Activated naive CD4-positive, alpha-beta T cell treated with anti-CD3 and anti-CD28 coated beads, Interleukin-2, amount 50 U/mL, for 16 hours (primary cell): ENCODE data around the gene TMEM184C.

Experiments
- DNase-seq: peaks from one replicate; pipeline ENCODE4 v3.0.0-alpha.2; 2020

The TMEM184C gene

GRCh38 chr4:147605499-147605898 lies 11.7 kb upstream of the TMEM184C start:
- DNase-seq: no peak

- DNase-seq: no peak
These were observed 9.7 kb upstream of the TMEM184C start for GRCh38 chr4:147607471-147607870.

- no peak for DNase-seq
These were observed 6.5 kb upstream of the TMEM184C start for GRCh38 chr4:147610686-147611085.

GRCh38 chr4:147616849-147617172 lies 386 bp upstream of the TMEM184C start:
- DNase-seq: no peak

- no peak for DNase-seq
These were observed 869 bp downstream of the TMEM184C start for GRCh38 chr4:147617841-147618691.

- no peak for DNase-seq
These were observed 3.1 kb downstream of the TMEM184C start for GRCh38 chr4:147620315-147620714.

- DNase-seq: no peak
These were observed 8.5 kb downstream of the TMEM184C start for GRCh38 chr4:147625733-147626132.

- DNase-seq: no peak
These were observed 9.7 kb downstream of the TMEM184C start for GRCh38 chr4:147626903-147627302.

GRCh38 chr4:147628415-147628814 lies 11.2 kb downstream of the TMEM184C start:
- no peak for DNase-seq

- DNase-seq: no peak
These were observed 12.9 kb downstream of the TMEM184C start for GRCh38 chr4:147629783-147630730.

- no peak for DNase-seq
These were observed 15.9 kb downstream of the TMEM184C start for GRCh38 chr4:147633113-147633512.

- no peak for DNase-seq
These were observed 16.4 kb downstream of the TMEM184C start for GRCh38 chr4:147633643-147634042.

- DNase-seq: no peak
These were observed 18.2 kb downstream of the TMEM184C start for GRCh38 chr4:147635348-147635747.

GRCh38 chr4:147638365-147638764 lies 21.2 kb downstream of the TMEM184C start:
- no peak for DNase-seq

GRCh38 chr4:147638942-147639341 lies 21.7 kb downstream of the TMEM184C start:
- no peak for DNase-seq

GRCh38 chr4:147639388-147639787 lies 22.2 kb downstream of the TMEM184C start:
- no peak for DNase-seq

- DNase-seq: no peak
These were observed 23.1 kb downstream of the TMEM184C start for GRCh38 chr4:147640331-147640730.

GRCh38 chr4:147643616-147644015 lies 26.4 kb downstream of the TMEM184C start:
- DNase-seq: no peak

- DNase-seq: no peak
These were observed 27.3 kb downstream of the TMEM184C start for GRCh38 chr4:147644471-147644870.

- DNase-seq: no peak
These were observed 27.9 kb downstream of the TMEM184C start for GRCh38 chr4:147645099-147645498.

GRCh38 chr4:147648656-147649055 lies 31.5 kb downstream of the TMEM184C start:
- DNase-seq: no peak

- DNase-seq: no peak
These were observed 34.4 kb downstream of the TMEM184C start for GRCh38 chr4:147651563-147651962.

GRCh38 chr4:147655639-147656038 lies 38.4 kb downstream of the TMEM184C start:
- DNase-seq: no peak

GRCh38 chr4:147658501-147658900 lies 41.3 kb downstream of the TMEM184C start:
- DNase-seq: no peak
